ENCODE results near the gene NFATC2.
"Not testable (repeated sequence)": the region's sequence is repeated elsewhere in the genome, so short reads cannot be mapped to it uniquely, and the experiment has no call there.

NFATC2 gene

DNA sequence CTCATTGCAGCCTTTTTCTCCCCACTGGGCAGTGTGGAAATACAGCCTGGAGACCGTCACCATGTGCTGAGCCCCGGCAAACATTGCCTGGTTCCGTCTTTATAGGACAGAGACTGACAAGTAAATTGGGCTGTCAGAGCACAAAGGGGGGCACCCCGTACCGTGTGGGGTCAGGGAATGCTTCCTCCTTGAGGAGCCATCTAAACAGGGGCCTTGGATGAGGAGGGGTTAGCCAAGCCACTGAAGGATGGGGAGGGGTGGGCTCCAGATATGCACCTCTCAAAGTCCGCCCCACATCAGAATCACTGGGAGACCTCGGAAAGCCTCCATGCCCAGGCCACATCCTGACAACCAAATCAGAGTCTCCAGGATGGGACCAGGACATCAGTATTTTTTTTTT lies 73.9 kb downstream of the NFATC2 start:
- no peak for DNase-seq

GRCh38 chr20:51467956-51468626 lies 74.4 kb downstream of the NFATC2 start:
- no peak for DNase-seq

DNA sequence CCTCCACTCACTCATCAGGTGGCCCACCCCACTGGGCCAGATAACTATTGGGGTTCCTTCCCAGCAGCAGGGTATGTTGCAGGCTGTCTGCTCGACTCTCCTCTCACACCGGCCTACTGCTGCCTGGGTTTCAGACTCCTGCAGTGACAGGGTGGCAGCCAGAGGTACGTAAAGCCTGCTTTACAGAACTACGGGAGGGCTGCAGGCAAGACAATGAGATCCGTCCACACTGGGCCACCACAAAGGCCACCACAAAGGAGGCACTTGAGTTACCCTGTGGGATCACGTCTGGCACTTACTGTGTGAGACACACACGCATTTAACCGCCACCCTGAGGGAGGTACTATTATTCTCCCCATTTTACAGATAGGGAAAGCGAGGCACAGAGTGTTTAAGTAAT lies 78.5 kb downstream of the NFATC2 start:
- DNase-seq = no peak

- DNase-seq = no peak
Observed at GRCh38 chr20:51463560-51463959, 79.0 kb downstream of the NFATC2 start.

GRCh38 chr20:51462566-51463276 lies 79.8 kb downstream of the NFATC2 start:
- no peak for DNase-seq

- not testable (repeated sequence) for DNase-seq
Observed at GRCh38 chr20:51461846-51462245, 80.7 kb downstream of the NFATC2 start.

DNA sequence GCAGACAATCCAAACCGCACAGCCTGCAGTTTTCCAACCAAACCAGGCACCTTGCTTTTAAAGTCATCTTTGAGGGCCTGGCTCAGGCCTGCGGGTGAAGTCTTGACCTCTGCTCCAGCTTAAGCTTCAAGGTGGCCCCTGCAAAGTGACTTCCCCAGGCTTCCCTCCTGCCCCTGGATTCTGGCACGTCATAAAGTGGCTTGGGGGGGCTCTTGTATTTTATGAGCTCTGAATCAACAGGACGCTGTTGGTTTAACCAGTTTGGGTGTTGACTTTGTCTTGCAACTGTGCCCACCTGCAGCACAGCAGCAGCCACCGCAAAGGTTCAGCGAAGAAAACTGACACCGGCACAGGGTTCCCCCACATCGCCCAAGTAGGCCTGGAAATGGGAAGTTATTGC lies 81.2 kb downstream of the NFATC2 start:
- DNase-seq = no peak

- no peak for DNase-seq
Observed at GRCh38 chr20:51460569-51461265, 81.8 kb downstream of the NFATC2 start.

- DNase-seq = no peak
Observed at GRCh38 chr20:51460163-51460562, 82.4 kb downstream of the NFATC2 start.

DNA sequence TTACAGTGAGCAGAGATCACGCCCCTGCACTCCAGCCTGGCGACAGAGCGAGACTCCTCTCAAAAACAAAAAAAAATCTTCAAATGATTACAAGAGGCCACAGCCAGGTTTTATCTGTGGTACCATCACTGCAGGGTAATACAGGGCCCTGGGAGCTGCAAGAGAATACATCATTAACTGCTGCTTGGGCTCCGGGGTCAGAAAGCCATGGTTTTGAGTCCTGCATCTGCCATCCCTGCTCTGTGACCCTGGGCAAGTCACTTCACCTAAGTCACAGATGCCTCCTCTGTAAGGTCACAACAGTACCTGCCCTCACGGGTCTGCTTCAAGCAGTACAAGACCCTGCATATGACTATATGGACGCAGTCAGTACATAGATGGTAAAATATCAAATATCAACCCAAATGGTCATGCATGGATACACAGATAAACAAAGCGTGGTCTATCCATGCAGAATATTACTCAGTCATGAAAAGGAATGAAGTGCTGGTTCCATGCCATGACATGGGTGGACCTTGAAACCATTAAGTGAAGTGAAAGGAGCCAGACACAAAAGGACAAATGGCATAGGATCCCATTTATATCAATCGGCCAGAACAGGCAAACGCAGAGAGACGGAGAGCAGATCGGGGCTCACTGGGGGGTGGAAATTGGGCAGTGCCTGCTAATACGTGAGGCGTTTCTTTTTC lies 83.6 kb downstream of the NFATC2 start:
- no peak for DNase-seq

DNA sequence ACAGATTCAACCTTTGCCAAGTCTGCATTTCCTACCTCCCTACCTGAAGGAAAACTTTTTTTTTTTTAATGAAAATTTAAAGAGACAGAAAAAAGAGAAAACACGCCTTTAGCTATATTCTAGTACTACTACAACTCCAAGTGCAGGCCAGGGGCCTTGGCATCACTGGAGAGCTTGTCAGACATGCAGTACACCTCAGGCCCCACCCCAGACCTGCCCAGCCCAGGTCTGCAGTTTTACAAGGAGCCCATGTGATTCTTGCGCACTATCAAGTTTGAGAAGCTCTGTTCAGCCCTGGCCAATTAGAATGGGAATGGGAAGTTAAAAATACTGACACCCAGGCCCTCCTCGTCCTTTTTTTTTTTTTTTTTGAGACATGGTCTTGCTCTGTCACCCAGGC lies 85.0 kb downstream of the NFATC2 start:
- DNase-seq = no peak

- DNase-seq = no peak
Observed at GRCh38 chr20:51456511-51457509, 85.7 kb downstream of the NFATC2 start.

GRCh38 chr20:51454250-51454865 lies 88.2 kb downstream of the NFATC2 start:
- DNase-seq = no peak

GRCh38 chr20:51452734-51453365 lies 89.7 kb downstream of the NFATC2 start:
- DNase-seq = no peak

DNA sequence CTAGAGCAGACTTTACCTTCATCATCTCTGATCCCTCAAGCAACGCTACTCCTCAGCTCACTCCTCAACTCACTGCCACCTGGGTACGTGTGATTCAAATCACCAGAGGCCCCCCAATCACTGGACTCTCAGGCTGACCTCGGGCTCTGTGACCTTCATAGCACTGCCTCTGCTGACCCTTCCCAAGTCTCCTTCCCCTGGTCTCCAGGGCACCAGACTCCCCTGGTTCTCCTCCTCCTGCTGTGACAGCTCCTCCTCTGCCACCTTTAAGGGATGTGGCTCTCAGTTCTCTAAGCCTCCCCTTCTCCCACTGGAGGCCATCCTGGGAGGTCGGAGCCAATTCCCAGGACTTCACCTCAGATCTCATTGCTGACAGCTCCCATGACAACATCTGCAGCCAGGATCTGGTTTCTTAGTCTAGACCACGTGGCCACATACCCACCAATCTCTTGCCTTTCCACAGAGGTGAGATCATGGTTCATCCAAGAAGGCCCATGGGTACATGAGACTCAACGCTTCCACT lies 90.4 kb downstream of the NFATC2 start:
- no peak for DNase-seq

DNA sequence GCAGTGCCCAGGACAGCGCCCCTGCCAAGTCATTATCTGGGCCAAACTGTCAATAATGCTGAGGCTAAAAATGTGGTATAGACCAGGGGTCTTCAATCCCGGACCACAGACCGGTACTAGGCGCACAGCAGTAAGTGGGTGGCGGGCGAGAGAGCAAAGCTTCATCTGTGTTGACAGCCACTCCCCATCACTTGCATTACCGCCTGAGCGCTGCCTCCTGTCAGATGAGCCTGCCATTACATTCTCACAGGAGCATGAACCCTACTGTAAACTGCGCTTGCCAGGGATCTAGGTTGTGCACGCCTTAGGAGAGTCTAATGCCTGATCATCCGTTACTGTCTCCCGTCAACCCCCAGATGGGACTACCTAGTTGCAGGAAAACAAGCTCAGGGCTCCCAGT lies 91.0 kb downstream of the NFATC2 start:
- DNase-seq = no peak

- no peak for DNase-seq
Observed at GRCh38 chr20:51450984-51451383, 91.5 kb downstream of the NFATC2 start.

DNA sequence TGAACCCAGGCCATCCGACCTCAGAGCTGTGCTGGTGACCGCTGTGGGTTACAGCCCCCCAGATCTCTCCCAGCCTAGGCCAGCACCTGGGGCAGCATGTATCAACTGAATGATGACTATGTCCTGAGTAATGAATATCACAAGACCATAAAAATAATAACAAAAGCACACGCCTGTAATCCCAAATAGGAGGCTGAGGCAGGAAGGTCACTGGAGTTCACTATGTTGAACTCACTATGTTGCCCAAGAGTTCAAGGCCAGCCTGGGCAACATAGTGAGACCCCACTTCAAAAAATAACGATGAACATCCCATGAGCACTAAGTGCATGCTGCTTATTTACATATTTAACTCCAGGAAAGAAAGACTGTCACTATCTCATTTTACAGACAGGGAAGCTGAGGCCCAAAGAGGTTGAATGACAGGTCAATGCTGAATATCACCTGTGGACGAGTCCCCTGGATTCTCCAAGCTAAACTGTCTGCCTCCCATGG lies 92.3 kb downstream of the NFATC2 start:
- DNase-seq = no peak

DNA sequence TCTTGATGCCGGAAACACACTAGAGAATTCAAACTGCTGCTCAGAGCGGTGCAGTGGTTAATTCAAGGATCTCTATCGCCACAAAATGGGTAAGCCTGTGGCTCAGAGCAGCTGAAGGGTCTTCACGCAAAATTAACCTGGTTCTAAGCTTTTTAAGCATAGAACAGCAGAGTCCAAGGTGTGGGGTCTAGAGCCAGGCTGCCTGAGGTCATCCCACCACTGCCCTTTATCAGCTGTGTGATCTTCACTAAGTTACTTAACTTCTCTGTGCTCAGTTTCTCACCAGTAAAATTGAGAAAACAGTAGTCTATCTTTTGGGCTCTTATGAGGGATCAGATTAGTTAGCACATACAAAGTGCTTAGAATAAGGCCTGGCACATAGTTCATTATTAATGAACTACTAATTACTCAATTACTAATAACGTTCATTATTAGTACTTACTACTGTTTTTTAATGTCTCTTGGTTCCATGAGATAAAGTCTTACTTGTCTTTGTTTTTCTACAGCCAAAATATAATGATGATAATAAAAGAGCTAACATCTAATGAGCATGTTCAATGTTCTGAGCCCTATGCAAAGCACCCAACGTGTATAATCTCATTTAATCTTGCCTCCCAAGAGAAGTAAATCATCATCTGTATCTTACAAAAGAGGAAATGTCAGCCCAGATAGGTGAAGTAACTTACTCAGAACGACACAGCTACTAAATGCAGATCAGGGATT lies 92.9 kb downstream of the NFATC2 start:
- no peak for DNase-seq

DNA sequence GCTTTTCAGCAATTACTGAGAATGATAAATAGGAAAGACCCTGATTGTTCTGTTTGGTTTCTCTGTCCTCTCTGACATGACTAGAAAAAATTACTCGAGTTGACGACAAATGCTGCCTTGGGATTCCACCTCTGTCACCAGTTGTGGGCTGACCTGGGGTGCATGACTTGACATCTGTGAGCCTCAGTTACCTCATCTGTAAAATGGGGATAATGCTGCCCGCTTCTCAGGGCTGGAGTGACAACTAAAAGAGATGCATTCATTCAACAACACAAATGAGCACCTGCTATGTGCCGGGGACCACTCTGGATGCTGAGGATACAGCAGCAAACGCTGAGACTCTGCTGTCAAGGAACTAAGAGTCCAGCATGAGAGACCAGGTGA lies 94.8 kb downstream of the NFATC2 start:
- DNase-seq = no peak

Data from GDM1 (cell line).